Naive thymus-derived CD4-positive, alpha-beta T cell (primary cell): ENCODE measurements around the gene GALNT7. TPM values are rescaled to one million over a fixed set of nuclear protein-coding genes. Genes with fewer than 3 reads are reported as not detected.

ENCODE experiments used
- ATAC-seq: fragments of 150-1000 bp; cut with Tn5 transposase; 2 replicates; pipeline ENCODE4 v1.10.0; 2021; ENCODE audit warnings: mild to moderate bottlenecking, moderate library complexity
- CTCF ChIA-PET: fragments of 350-600 bp; sonication (Branson Sonifier 250); formaldehyde crosslinking; loops from one replicate; lab custom pipeline; 2021; ENCODE audit warnings: antibody characterized with exemption; lab: Charles Lee
- POLR2A ChIA-PET: fragments of 350-600 bp; sonication (Branson Sonifier 250); formaldehyde crosslinking; loops from one replicate; lab custom pipeline; 2021; ENCODE audit warnings: antibody characterized with exemption, inconsistent platforms; lab: Charles Lee
- DNase-seq, 9 donors: peaks; one replicate each; pipeline versions ENCODE4 v3.0.0 to v3.0.0-alpha.2; 2020 to 2022; ENCODE audit warnings: mixed read lengths in 1 of 9
- H3K27ac ChIP-seq: one replicate; pipeline ENCODE4 v1.7.0; 2013; ENCODE audit warnings: mild to moderate bottlenecking, low read depth, low read length, moderate library complexity
- H3K27me3 ChIP-seq, 2 donors: one replicate each; pipeline ENCODE4 v1.7.0; 2013; ENCODE audit warnings: low read length in 2 of 2, mild to moderate bottlenecking in 2 of 2, moderate library complexity in 2 of 2; ENCODE audit not compliant: control insufficient read depth in 2 of 2, insufficient read depth in 2 of 2
- H3K36me3 ChIP-seq, 3 experiments: 1 replicate in 2 of 3; 2 replicates in 1 of 3; pipeline ENCODE4 v1.7.0; 2013; ENCODE audit warnings: low read length in 3 of 3, mild to moderate bottlenecking in 3 of 3, moderate library complexity in 1 of 3; ENCODE audit not compliant: insufficient read depth in 3 of 3, control insufficient read depth in 2 of 3
- H3K4me1 ChIP-seq, 2 donors: one replicate each; pipeline ENCODE4 v1.7.0; 2013; ENCODE audit warnings: low read length in 2 of 2, mild to moderate bottlenecking in 2 of 2, moderate library complexity in 1 of 2; ENCODE audit not compliant: control insufficient read depth in 2 of 2, insufficient read depth in 2 of 2
- H3K4me3 ChIP-seq: 2 replicates; pipeline ENCODE4 v1.7.0; 2013; ENCODE audit warnings: mild to moderate bottlenecking, low read length
- H3K9me3 ChIP-seq, 3 experiments: 1 replicate in 2 of 3; 2 replicates in 1 of 3; pipeline ENCODE4 v1.7.0; 2013; ENCODE audit warnings: low read length in 3 of 3; ENCODE audit not compliant: control insufficient read depth in 2 of 3
- H3K27ac Mint-ChIP-seq, 9 donors: one replicate each; pipeline ENCODE4 v1.8.0; 2020 to 2022; ENCODE audit warnings: mixed read lengths in 9 of 9, mild to moderate bottlenecking in 8 of 9, moderate library complexity in 5 of 9, inconsistent platforms in 2 of 9
- H3K27me3 Mint-ChIP-seq, 5 donors: one replicate each; pipeline ENCODE4 v1.8.0; 2021 to 2022; ENCODE audit warnings: mixed read lengths in 5 of 5, mild to moderate bottlenecking in 1 of 5
- H3K36me3 Mint-ChIP-seq, 5 donors: one replicate each; pipeline ENCODE4 v1.8.0; 2020 to 2022; ENCODE audit warnings: mixed read lengths in 5 of 5, mild to moderate bottlenecking in 3 of 5, inconsistent platforms in 1 of 5
- H3K4me1 Mint-ChIP-seq, 7 donors: one replicate each; pipeline ENCODE4 v1.8.0; 2020 to 2022; ENCODE audit warnings: mixed read lengths in 7 of 7, mild to moderate bottlenecking in 3 of 7, inconsistent platforms in 1 of 7
- H3K4me3 Mint-ChIP-seq, 10 donors: one replicate each; pipeline ENCODE4 v1.8.0; 2020 to 2022; ENCODE audit warnings: mild to moderate bottlenecking in 10 of 10, mixed read lengths in 10 of 10, moderate library complexity in 6 of 10, inconsistent platforms in 2 of 10
- H3K9me3 Mint-ChIP-seq, 11 donors: one replicate each; pipeline ENCODE4 v1.8.0; 2020 to 2022; ENCODE audit warnings: mixed read lengths in 11 of 11, mild to moderate bottlenecking in 4 of 11, inconsistent platforms in 1 of 11, moderate library complexity in 1 of 11
- intact Hi-C, 2 donors: fragments of 100-400 bp; cut with micrococcal nuclease; formaldehyde crosslinking; loops; one replicate each; pipeline ENCODE4 v1.15.1; 2023
- polyA plus RNA-seq, 2 donors: library from polyadenylated mRNA; unstranded; fragments of 300-500 nt; fragmentation: Illumina TruSeq; gene quantifications; one replicate each; pipeline ENCODE4 v1.2.3, GENCODE V29; 2021
- total RNA-seq, 6 experiments: library from RNA in 5 of 6; stranded (reverse) in 5 of 6; gene quantifications; 1 replicate in 5 of 6; 2 replicates in 1 of 6; pipeline ENCODE4 v1.2.3 and lab custom pipeline; 2021 to 2026

GALNT7 gene
- total and polyA plus RNA-seq, 7 experiments from 2014 or later: 8.3 to 24.1 (median 16.8) TPM

DNA sequence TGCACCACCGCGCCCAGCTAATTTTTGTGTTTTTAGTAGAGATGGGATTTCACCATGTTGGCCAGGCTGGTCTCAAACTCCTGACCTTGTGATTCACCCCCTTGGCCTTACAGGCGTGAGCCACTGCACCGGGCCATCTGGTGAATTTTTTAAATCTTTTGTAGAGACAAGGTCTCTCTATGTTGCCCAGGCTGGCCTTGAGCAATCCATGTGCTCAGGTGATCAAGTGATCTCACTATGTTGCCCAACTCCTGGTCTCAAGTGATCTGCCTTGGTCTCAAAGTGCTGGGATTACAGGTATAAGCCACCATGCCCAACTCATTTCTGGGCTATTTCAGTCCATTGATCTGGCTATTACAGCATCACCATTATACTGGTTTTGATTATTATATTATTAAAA, 22.2 kb upstream of the GALNT7 start:
- no peak overlapping the region for H3K27ac ChIP-seq
- Mint-ChIP-seq H3K36me3 (peaks cover 0 to 3% (median 0%) of the 10 kb centered on the region in 5 donors), H3K27me3 (peaks cover 0 to 5% (median 2%) of the 10 kb centered on the region in 5 donors), H3K4me3 (no peak overlapping the region), H3K9me3 (no peaks in the 10 kb centered on the region), H3K27ac (no peak overlapping the region), H3K4me1 (peaks cover 0 to 2% (median 0%) of the 10 kb centered on the region in 7 donors)
- ATAC-seq: no peak
- no peaks in the 10 kb centered on the region for H3K9me3 ChIP-seq
- ChIA-PET CTCF (no interaction called here), POLR2A (no interaction called here)
- no peak for DNase-seq
- intact Hi-C loops: no loop called here
- H3K36me3 ChIP-seq: no peaks in the 10 kb centered on the region
- no peaks in the 10 kb centered on the region for H3K27me3 ChIP-seq
- no peaks in the 10 kb centered on the region for H3K4me1 ChIP-seq
- no peak overlapping the region for H3K4me3 ChIP-seq

DNA sequence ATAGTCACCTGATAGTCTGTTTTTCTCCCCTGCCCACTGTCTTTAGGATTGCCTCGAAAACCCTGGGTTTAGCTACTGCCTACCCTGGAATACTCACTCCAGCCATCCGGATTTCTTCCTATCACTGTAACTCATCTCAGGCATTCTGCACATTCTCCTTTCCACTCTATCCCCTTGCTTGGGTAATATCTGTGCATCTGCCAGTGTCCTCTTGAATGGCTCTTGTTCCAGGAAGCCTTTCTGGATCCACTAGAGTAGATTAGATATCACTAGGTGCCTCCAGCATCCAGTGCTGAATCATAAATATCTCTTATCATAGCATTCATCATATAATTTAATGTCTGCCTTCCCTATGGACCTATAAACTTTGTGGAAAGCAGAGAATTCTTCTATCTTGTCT, 17.1 kb upstream of the GALNT7 start:
- intact Hi-C loops: no loop called here
- no peaks in the 10 kb centered on the region for H3K4me1 Mint-ChIP-seq
- H3K4me3 ChIP-seq: no peak overlapping the region
- no peak overlapping the region for H3K4me3 Mint-ChIP-seq
- H3K4me1 ChIP-seq: no peaks in the 10 kb centered on the region
- no peaks in the 10 kb centered on the region for H3K9me3 ChIP-seq
- DNase-seq (no peak), ATAC-seq (no peak)
- peaks cover 0 to 2% (median 0%) of the 10 kb centered on the region in 5 donors for H3K27me3 Mint-ChIP-seq
- no peak overlapping the region for H3K27ac ChIP-seq
- no peaks in the 10 kb centered on the region for H3K36me3 ChIP-seq
- ChIA-PET CTCF (no interaction called here), POLR2A (no interaction called here)
- peaks cover 0 to 7% (median 0%) of the 10 kb centered on the region in 5 donors for H3K36me3 Mint-ChIP-seq
- H3K9me3 Mint-ChIP-seq: no peaks in the 10 kb centered on the region
- no peak overlapping the region for H3K27ac Mint-ChIP-seq
- no peaks in the 10 kb centered on the region for H3K27me3 ChIP-seq

DNA sequence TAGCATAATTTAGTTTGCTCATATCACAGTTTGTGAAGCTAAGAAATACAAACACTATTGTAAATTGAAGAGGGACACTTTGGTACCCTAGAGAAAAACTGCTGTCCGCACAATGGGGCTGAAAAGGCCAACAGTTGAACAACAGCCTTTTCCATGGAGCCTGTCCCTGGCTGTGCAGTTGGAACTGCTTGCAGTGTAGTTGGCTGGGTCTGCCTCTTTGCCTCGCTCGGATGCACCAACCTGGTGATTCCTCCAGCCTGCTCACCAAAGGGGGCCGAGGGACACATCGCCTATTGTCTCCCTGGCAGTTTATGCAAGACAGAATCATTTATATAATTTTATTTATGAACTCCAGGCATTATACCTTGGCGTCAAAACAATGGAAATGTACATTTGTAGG, 16.5 kb upstream of the GALNT7 start:
- ChIA-PET POLR2A (no interaction called here), CTCF (no interaction called here)
- Histone ChIP-seq H3K4me3 (no peak overlapping the region), H3K27me3 (no peaks in the 10 kb centered on the region), H3K36me3 (no peaks in the 10 kb centered on the region), H3K9me3 (no peaks in the 10 kb centered on the region), H3K27ac (no peak overlapping the region), H3K4me1 (no peaks in the 10 kb centered on the region)
- H3K27ac Mint-ChIP-seq: no peak overlapping the region
- no peaks in the 10 kb centered on the region for H3K9me3 Mint-ChIP-seq
- intact Hi-C loops: no loop called here
- H3K4me3 Mint-ChIP-seq: no peak overlapping the region
- DNase-seq: no peak
- H3K27me3 Mint-ChIP-seq: peaks cover 0 to 2% (median 0%) of the 10 kb centered on the region in 5 donors
- H3K36me3 Mint-ChIP-seq: peaks cover 0 to 6% (median 0%) of the 10 kb centered on the region in 5 donors
- no peak for ATAC-seq
- H3K4me1 Mint-ChIP-seq: no peaks in the 10 kb centered on the region

DNA sequence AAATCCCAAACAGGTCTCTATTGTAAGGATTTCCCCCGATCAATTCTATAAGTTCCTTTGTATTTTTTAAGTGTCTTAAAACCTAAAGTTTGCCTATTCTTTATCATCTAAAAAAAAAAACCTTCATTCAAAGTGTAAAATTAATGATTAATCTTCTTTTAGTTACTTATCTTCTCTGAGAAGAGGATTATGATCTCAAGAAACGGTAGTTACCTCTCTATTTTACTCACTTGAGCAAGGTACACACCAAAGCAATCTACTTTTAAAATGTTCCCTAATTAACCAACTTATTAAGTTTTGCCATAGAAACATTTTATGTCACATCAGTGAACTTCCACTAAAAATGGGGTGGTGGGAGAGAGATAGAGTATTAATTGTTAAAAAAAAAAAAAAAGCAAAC, 15.2 kb upstream of the GALNT7 start:
- H3K9me3 ChIP-seq: no peaks in the 10 kb centered on the region
- Mint-ChIP-seq H3K4me1 (no peaks in the 10 kb centered on the region), H3K27ac (no peak overlapping the region), H3K36me3 (peaks cover 0 to 4% (median 0%) of the 10 kb centered on the region in 5 donors), H3K27me3 (peaks cover 0 to 2% (median 0%) of the 10 kb centered on the region in 5 donors), H3K4me3 (no peak overlapping the region), H3K9me3 (no peaks in the 10 kb centered on the region)
- DNase-seq: no peak
- H3K4me3 ChIP-seq: no peak overlapping the region
- ATAC-seq: no peak
- H3K27me3 ChIP-seq: no peaks in the 10 kb centered on the region
- CTCF ChIA-PET: no interaction called here
- intact Hi-C loops: no loop called here
- POLR2A ChIA-PET: no interaction called here
- no peaks in the 10 kb centered on the region for H3K36me3 ChIP-seq
- H3K27ac ChIP-seq: no peak overlapping the region
- H3K4me1 ChIP-seq: no peaks in the 10 kb centered on the region

DNA sequence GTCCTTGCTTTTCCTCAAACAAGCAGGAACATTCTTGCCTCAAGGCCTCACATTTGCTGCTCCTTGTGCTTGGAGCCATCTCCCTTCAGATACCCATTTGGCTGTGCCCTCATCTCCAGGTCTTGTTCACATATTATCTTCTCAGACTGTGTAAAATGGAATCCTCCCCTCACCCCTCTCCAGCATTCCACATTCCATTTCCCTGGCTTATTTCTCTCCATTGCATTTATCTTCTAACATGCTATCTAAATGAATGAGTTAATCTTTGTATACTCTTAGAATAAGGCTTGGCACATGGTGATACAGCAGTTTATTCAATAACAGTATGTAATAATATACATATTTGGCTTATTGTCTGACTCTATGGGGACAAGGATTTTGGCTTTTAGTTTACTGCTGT, 8.8 kb upstream of the GALNT7 start:
- Mint-ChIP-seq H3K27me3 (no peaks in the 10 kb centered on the region), H3K27ac (no peak overlapping the region), H3K4me1 (no peaks in the 10 kb centered on the region), H3K9me3 (no peaks in the 10 kb centered on the region), H3K36me3 (peaks cover 0 to 3% (median 0%) of the 10 kb centered on the region in 5 donors), H3K4me3 (no peak overlapping the region)
- Histone ChIP-seq H3K36me3 (no peaks in the 10 kb centered on the region), H3K27me3 (no peaks in the 10 kb centered on the region), H3K27ac (no peak overlapping the region), H3K4me3 (no peak overlapping the region), H3K9me3 (no peaks in the 10 kb centered on the region), H3K4me1 (no peaks in the 10 kb centered on the region)
- intact Hi-C loops: no loop called here
- no peak for ATAC-seq
- DNase-seq: no peak
- POLR2A ChIA-PET: no interaction called here
- CTCF ChIA-PET: no interaction called here

DNA sequence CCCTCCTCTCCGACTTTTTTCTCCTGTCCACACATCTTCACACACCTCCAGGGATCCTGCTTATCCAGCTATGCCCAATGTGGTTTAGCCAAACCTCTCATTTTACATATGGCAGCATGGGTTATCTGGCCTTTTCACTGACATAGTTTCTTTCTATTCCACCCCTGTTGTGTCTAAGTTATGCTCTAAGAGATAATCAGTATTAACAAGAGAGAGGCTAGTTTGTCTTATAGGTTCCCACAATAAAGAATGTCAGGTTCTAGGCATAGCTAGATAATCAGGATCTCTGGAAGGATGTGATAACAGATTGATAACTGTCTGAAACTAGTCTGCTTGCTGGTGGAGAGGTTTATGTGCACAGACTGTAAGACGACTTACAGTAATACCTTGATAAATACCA, 7.7 kb upstream of the GALNT7 start:
- Histone ChIP-seq H3K27me3 (no peaks in the 10 kb centered on the region), H3K27ac (no peak overlapping the region), H3K9me3 (no peaks in the 10 kb centered on the region), H3K4me3 (no peak overlapping the region), H3K4me1 (peaks cover 0 to 6% of the 10 kb centered on the region in 2 donors), H3K36me3 (no peaks in the 10 kb centered on the region)
- H3K4me1 Mint-ChIP-seq: peaks cover 0 to 6% (median 5%) of the 10 kb centered on the region in 7 donors
- no peak overlapping the region for H3K4me3 Mint-ChIP-seq
- ChIA-PET CTCF (no interaction called here), POLR2A (no interaction called here)
- DNase-seq: no peak
- ATAC-seq: no peak
- intact Hi-C loops: no loop called here
- no peaks in the 10 kb centered on the region for H3K9me3 Mint-ChIP-seq
- no peaks in the 10 kb centered on the region for H3K27me3 Mint-ChIP-seq
- H3K27ac Mint-ChIP-seq: no peak overlapping the region
- H3K36me3 Mint-ChIP-seq: peaks cover 0 to 3% (median 0%) of the 10 kb centered on the region in 5 donors

DNA sequence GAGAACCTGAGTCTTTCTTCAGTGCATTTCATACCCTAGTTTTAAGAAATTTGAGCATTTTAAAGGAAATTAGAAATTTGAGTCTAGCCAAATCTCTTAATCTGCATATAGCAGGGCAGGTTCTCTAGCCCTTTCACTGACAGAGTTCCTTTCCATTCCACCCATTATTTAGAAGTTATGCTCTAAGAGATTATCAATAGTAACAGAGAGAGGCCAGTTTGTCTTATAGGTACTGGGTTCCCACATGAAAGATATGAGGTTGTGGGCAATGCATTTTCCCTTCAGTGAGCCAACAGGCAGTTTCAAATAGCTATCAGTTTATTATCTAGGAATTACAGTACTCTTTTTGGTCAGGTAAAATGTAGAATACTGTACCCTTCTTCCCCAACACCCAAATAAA, 7.3 kb upstream of the GALNT7 start:
- H3K4me3 ChIP-seq: no peak overlapping the region
- Mint-ChIP-seq H3K4me1 (peaks cover 0 to 10% (median 8%) of the 10 kb centered on the region in 7 donors), H3K9me3 (no peaks in the 10 kb centered on the region), H3K4me3 (no peak overlapping the region), H3K27me3 (no peaks in the 10 kb centered on the region), H3K36me3 (peaks cover 0 to 3% (median 0%) of the 10 kb centered on the region in 5 donors), H3K27ac (no peak overlapping the region)
- no peaks in the 10 kb centered on the region for H3K9me3 ChIP-seq
- no peaks in the 10 kb centered on the region for H3K27me3 ChIP-seq
- peaks cover 0 to 10% of the 10 kb centered on the region in 2 donors for H3K4me1 ChIP-seq
- no peak overlapping the region for H3K27ac ChIP-seq
- ATAC-seq: no peak
- DNase-seq: no peak
- CTCF ChIA-PET: no interaction called here
- intact Hi-C loops: no loop called here
- POLR2A ChIA-PET: no interaction called here
- no peaks in the 10 kb centered on the region for H3K36me3 ChIP-seq
